Measurements from ENCODE around the gene CILP.

The CILP gene

GRCh38 chr15:65201918-65202317 lies 9.4 kb downstream of the CILP start:
- no peak for DNase-seq (ENCODE audit: extremely low read depth, low read depth)
- TF ChIP-seq CTCF (IDR thresholded peaks at IDR 0.05; ENCODE audit: low read depth, low read length), result no peak

GRCh38 chr15:65198571-65198970 lies 12.7 kb downstream of the CILP start:
- no peak for TF ChIP-seq CTCF (IDR thresholded peaks at IDR 0.05; ENCODE audit: low read depth, low read length)

GRCh38 chr15:65197337-65197645 lies 14.0 kb downstream of the CILP start:
- TF ChIP-seq CTCF (IDR thresholded peaks at IDR 0.05; ENCODE audit: low read depth, low read length), result no peak
- no peak for DNase-seq (ENCODE audit: extremely low read depth, low read depth)

More at GRCh38 chr15:65198571-65198970, 12.7 kb downstream of the CILP start:
- no peak for DNase-seq (ENCODE audit: extremely low read depth, low read depth)

- DNase-seq (ENCODE audit: extremely low read depth, low read depth), result no peak
- no peak for TF ChIP-seq CTCF (IDR thresholded peaks at IDR 0.05; ENCODE audit: low read depth, low read length)
Observed at GRCh38 chr15:65196637-65197336, 14.5 kb downstream of the CILP start.

GRCh38 chr15:65195548-65195923 lies 15.7 kb downstream of the CILP start:
- DNase-seq (ENCODE audit: extremely low read depth, low read depth), result no peak
- TF ChIP-seq CTCF (IDR thresholded peaks at IDR 0.05; ENCODE audit: low read depth, low read length), result no peak

GRCh38 chr15:65194826-65195547 lies 16.3 kb downstream of the CILP start:
- DNase-seq (ENCODE audit: extremely low read depth, low read depth), result no peak
- TF ChIP-seq CTCF (IDR thresholded peaks at IDR 0.05; ENCODE audit: low read depth, low read length), result no peak; the same call in 1 of the 2 replicates

GRCh38 chr15:65192016-65192415 lies 19.3 kb downstream of the CILP start:
- no peak for DNase-seq (ENCODE audit: extremely low read depth, low read depth)
- no peak for TF ChIP-seq CTCF (IDR thresholded peaks at IDR 0.05; ENCODE audit: low read depth, low read length)

Measured in AG09319 (cell line).